ENCODE measurements around the gene LILRA1. TPM values are rescaled to one million over a fixed set of nuclear protein-coding genes. Genes with fewer than 3 reads are reported as not detected.
A peak's percentile ranks its signal among the peaks of the same experiment; 100 is the strongest.

Gene LILRA1
- total RNA-seq, 1 experiment from 2014 or later = not detected

GRCh38 chr19:54576411-54576976 is 16.9 kb upstream of the LILRA1 start:
- Histone ChIP-seq H4K20me1 (ENCODE audit: insufficient read depth) (no peaks in the 10 kb centered on the region), H2AFZ (ENCODE audit: low read depth, low read length, poor library complexity, severe bottlenecking) (no peak overlapping the region), H3K27me3 (ENCODE audit: insufficient read depth, low read length) (peaks cover 22% of the 10 kb centered on the region), H3K36me3 (ENCODE audit: control insufficient read depth in 1 of 2, insufficient read depth in 2 of 2, low read length in 2 of 2) (no peaks in the 10 kb centered on the region), H3K4me1 (ENCODE audit: control insufficient read depth in 1 of 2, insufficient read depth in 2 of 2, low read length in 2 of 2) (no peaks in the 10 kb centered on the region), H3K4me2 (ENCODE audit: low read length) (no peak overlapping the region), H3K27ac (ENCODE audit: low read depth, low read length) (no peak overlapping the region), H3K9me3 (ENCODE audit: control insufficient read depth in 1 of 2, insufficient read depth in 1 of 2, low read depth in 1 of 2, low read length in 2 of 2) (no peaks in the 10 kb centered on the region), H3K4me3 (replicated peaks in 1 of 2; ENCODE audit: low read depth in 1 of 2, low read length in 2 of 2) (no peak overlapping the region), H3K9ac (ENCODE audit: low read length) (no peak overlapping the region), H3K9me2 (ENCODE audit: insufficient read depth) (no peaks in the 10 kb centered on the region), H3K79me2 (ENCODE audit: insufficient read depth, low read length) (no peaks in the 10 kb centered on the region)
- no TSS peak for BruUV-seq (replicated peaks)
- DNase-seq (ENCODE audit: low read depth, low spot score) (no peak), ATAC-seq (peak; percentile 46; the same call in 1 of the 2 replicates)
- CTCF ChIA-PET = no interaction called here
- RAD21 ChIA-PET (ENCODE audit: low non-redundant PET in 1 of 2, low total read pairs in 2 of 2, uncharacterized antibody in 2 of 2, unreplicated experiment in 2 of 2) = no interaction called here
- POLR2A ChIA-PET = no interaction called here
- intact Hi-C loops (cut with micrococcal nuclease) = no loop called here
- TF ChIP-seq JUND (IDR thresholded peaks at IDR 0.05) (no peak), SP1 (IDR thresholded peaks at IDR 0.05; ENCODE audit: low read depth) (no peak), POLR2AphosphoS5 (IDR thresholded peaks at IDR 0.05; ENCODE audit: low read depth, low read length) (no peak), SRF (IDR thresholded peaks at IDR 0.05; ENCODE audit: low read depth) (no peak), EGR1 (IDR thresholded peaks at IDR 0.05; ENCODE audit: low read depth) (no peak), ELF1 (IDR thresholded peaks at IDR 0.05; ENCODE audit: borderline replicate concordance, low read depth) (no peak), ZFX (IDR thresholded peaks at IDR 0.05) (no peak), FOSL1 (IDR thresholded peaks at IDR 0.05; ENCODE audit: low read depth) (no peak)

GRCh38 chr19:54577334-54577733 is 16.1 kb upstream of the LILRA1 start:
- Histone ChIP-seq H3K4me1 (ENCODE audit: control insufficient read depth in 1 of 2, insufficient read depth in 2 of 2, low read length in 2 of 2) (no peaks in the 10 kb centered on the region), H3K27me3 (ENCODE audit: insufficient read depth, low read length) (peaks cover 26% of the 10 kb centered on the region; the same call in 1 of the 2 replicates), H3K79me2 (ENCODE audit: insufficient read depth, low read length) (no peaks in the 10 kb centered on the region), H3K4me3 (replicated peaks in 1 of 2; ENCODE audit: low read depth in 1 of 2, low read length in 2 of 2) (no peak overlapping the region), H3K9me2 (ENCODE audit: insufficient read depth) (no peaks in the 10 kb centered on the region), H2AFZ (ENCODE audit: low read depth, low read length, poor library complexity, severe bottlenecking) (no peak overlapping the region), H3K36me3 (ENCODE audit: control insufficient read depth in 1 of 2, insufficient read depth in 2 of 2, low read length in 2 of 2) (no peaks in the 10 kb centered on the region), H4K20me1 (ENCODE audit: insufficient read depth) (no peaks in the 10 kb centered on the region), H3K27ac (ENCODE audit: low read depth, low read length) (no peak overlapping the region), H3K9ac (ENCODE audit: low read length) (no peak overlapping the region), H3K4me2 (ENCODE audit: low read length) (no peak overlapping the region), H3K9me3 (ENCODE audit: control insufficient read depth in 1 of 2, insufficient read depth in 1 of 2, low read depth in 1 of 2, low read length in 2 of 2) (no peaks in the 10 kb centered on the region)
- ChIA-PET POLR2A (no interaction called here), RAD21 (ENCODE audit: low non-redundant PET in 1 of 2, low total read pairs in 2 of 2, uncharacterized antibody in 2 of 2, unreplicated experiment in 2 of 2) (no interaction called here), CTCF (no interaction called here)
- ATAC-seq (no peak), DNase-seq (ENCODE audit: low read depth, low spot score) (no peak)
- intact Hi-C loops (cut with micrococcal nuclease) = no loop called here
- BruUV-seq (replicated peaks) = no TSS peak
- TF ChIP-seq ZNF274 (IDR thresholded peaks at IDR 0.05; ENCODE audit: low read depth, low read length) = no peak
- TF ChIP-seq YY1 (IDR thresholded peaks at IDR 0.05; ENCODE audit: extremely low read depth, insufficient replicate concordance, low read depth, low read length) = no peak
- TF ChIP-seq ZFX (IDR thresholded peaks at IDR 0.05) = no peak
- no peak for TF ChIP-seq MAX (IDR thresholded peaks at IDR 0.05)
- TF ChIP-seq JUND (IDR thresholded peaks at IDR 0.05) = no peak
- TF ChIP-seq SP1 (IDR thresholded peaks at IDR 0.05; ENCODE audit: low read depth) = no peak
- no peak for TF ChIP-seq POLR2AphosphoS5 (IDR thresholded peaks at IDR 0.05; ENCODE audit: low read depth, low read length)
- no peak for TF ChIP-seq FOSL1 (IDR thresholded peaks at IDR 0.05; ENCODE audit: low read depth)
- TF ChIP-seq POLR2A (IDR thresholded peaks at IDR 0.05; ENCODE audit: borderline replicate concordance, extremely low read depth, insufficient read depth, insufficient read length) = no peak
- no peak for TF ChIP-seq RAD21 (IDR thresholded peaks at IDR 0.05; ENCODE audit: low read depth)
- no peak for TF ChIP-seq SRF (IDR thresholded peaks at IDR 0.05; ENCODE audit: low read depth)
- TF ChIP-seq, protein P1, sequence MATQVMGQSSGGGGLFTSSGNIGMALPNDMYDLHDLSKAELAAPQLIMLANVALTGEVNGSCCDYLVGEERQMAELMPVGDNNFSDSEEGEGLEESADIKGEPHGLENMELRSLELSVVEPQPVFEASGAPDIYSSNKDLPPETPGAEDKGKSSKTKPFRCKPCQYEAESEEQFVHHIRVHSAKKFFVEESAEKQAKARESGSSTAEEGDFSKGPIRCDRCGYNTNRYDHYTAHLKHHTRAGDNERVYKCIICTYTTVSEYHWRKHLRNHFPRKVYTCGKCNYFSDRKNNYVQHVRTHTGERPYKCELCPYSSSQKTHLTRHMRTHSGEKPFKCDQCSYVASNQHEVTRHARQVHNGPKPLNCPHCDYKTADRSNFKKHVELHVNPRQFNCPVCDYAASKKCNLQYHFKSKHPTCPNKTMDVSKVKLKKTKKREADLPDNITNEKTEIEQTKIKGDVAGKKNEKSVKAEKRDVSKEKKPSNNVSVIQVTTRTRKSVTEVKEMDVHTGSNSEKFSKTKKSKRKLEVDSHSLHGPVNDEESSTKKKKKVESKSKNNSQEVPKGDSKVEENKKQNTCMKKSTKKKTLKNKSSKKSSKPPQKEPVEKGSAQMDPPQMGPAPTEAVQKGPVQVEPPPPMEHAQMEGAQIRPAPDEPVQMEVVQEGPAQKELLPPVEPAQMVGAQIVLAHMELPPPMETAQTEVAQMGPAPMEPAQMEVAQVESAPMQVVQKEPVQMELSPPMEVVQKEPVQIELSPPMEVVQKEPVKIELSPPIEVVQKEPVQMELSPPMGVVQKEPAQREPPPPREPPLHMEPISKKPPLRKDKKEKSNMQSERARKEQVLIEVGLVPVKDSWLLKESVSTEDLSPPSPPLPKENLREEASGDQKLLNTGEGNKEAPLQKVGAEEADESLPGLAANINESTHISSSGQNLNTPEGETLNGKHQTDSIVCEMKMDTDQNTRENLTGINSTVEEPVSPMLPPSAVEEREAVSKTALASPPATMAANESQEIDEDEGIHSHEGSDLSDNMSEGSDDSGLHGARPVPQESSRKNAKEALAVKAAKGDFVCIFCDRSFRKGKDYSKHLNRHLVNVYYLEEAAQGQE (IDR thresholded peaks at IDR 0.05; ENCODE audit: low read depth) = no peak
- no peak for TF ChIP-seq EZH2 (IDR thresholded peaks at IDR 0.05)
- TF ChIP-seq EZH2phosphoT487 (IDR thresholded peaks at IDR 0.05; ENCODE audit: borderline replicate concordance) = no peak
- no peak for TF ChIP-seq CBX3 (IDR thresholded peaks at IDR 0.05; ENCODE audit: low read depth)
- no peak for TF ChIP-seq EGR1 (IDR thresholded peaks at IDR 0.05; ENCODE audit: low read depth)
